ENCODE results near the gene COPS2.

COPS2 gene

GRCh38 chr15:49124371-49124770 is 31.0 kb downstream of the COPS2 start:
- no peak for TF ChIP-seq CTCF (conservative IDR thresholded peaks at IDR 0.05; ENCODE audit: low read length)
- H3K4me3 ChIP-seq (ENCODE audit: low read length), result no peak overlapping the region
- no peak for DNase-seq (ENCODE audit: low read depth)

GRCh38 chr15:49122541-49123062 is 32.8 kb downstream of the COPS2 start:
- no peak for TF ChIP-seq CTCF (conservative IDR thresholded peaks at IDR 0.05; ENCODE audit: low read length)
- H3K4me3 ChIP-seq (ENCODE audit: low read length), result no peak overlapping the region

GRCh38 chr15:49121901-49122300 is 33.5 kb downstream of the COPS2 start:
- no peak overlapping the region for H3K4me3 ChIP-seq (ENCODE audit: low read length)
- DNase-seq (ENCODE audit: low read depth), result no peak
- TF ChIP-seq CTCF (conservative IDR thresholded peaks at IDR 0.05; ENCODE audit: low read length), result no peak

More at GRCh38 chr15:49122541-49123062, 32.8 kb downstream of the COPS2 start:
- no peak for DNase-seq (ENCODE audit: low read depth)

- no peak for DNase-seq (ENCODE audit: low read depth)
- H3K4me3 ChIP-seq (ENCODE audit: low read length), result no peak overlapping the region
- no peak for TF ChIP-seq CTCF (conservative IDR thresholded peaks at IDR 0.05; ENCODE audit: low read length)
These were observed 34.6 kb downstream of the COPS2 start for GRCh38 chr15:49120832-49121231.

GRCh38 chr15:49116108-49116857 is 39.1 kb downstream of the COPS2 start:
- DNase-seq (ENCODE audit: low read depth), result no peak
- TF ChIP-seq CTCF (conservative IDR thresholded peaks at IDR 0.05; ENCODE audit: low read length), result no peak
- no peak overlapping the region for H3K4me3 ChIP-seq (ENCODE audit: low read length)

GRCh38 chr15:49115062-49115461 is 40.3 kb downstream of the COPS2 start:
- TF ChIP-seq CTCF (conservative IDR thresholded peaks at IDR 0.05; ENCODE audit: low read length), result no peak
- no peak overlapping the region for H3K4me3 ChIP-seq (ENCODE audit: low read length)
- DNase-seq (ENCODE audit: low read depth), result no peak

Data from AG10803 (cell line).